Gastrocnemius medialis (tissue), 4 donors: ENCODE data around the gene RBKS.

ENCODE experiments used
- CTCF ChIP-seq, 5 experiments: fragments of 450-650 bp in 3 of 5; fragments of 200-600 bp in 2 of 5; sonication (generic) in 2 of 5; IDR thresholded peaks in 4 of 5; conservative IDR thresholded peaks in 1 of 5; 1 replicate in 4 of 5; 2 replicates in 1 of 5; pipeline ENCODE4 v1.5.1; 2016 to 2019; ENCODE audit warnings: antibody characterized with exemption in 5 of 5, mild to moderate bottlenecking in 3 of 5, moderate library complexity in 3 of 5
- POLR2A ChIP-seq, 2 donors: fragments of 450-650 bp; IDR thresholded peaks; one replicate each; pipeline ENCODE4 v1.6.1; 2017; ENCODE audit warnings: antibody characterized with exemption in 2 of 2, mild to moderate bottlenecking in 2 of 2, moderate library complexity in 2 of 2

GRCh38 chr2:27893006-27893405 is 2.8 kb upstream of the RBKS start:
- TF ChIP-seq CTCF (IDR thresholded peaks at IDR 0.05 in 4 of 5, conservative IDR thresholded peaks at IDR 0.05 in 1 of 5), result no peak
- TF ChIP-seq POLR2A (IDR thresholded peaks at IDR 0.05), result no peak
